KMS-11 (cell line): ENCODE data around the gene FUOM.

Experiments
- H2AFZ ChIP-seq: fragments of 200-600 bp; sonication (generic); 2 replicates; pipeline ENCODE4 v1.6.1; 2016; ENCODE audit warnings: antibody characterized with exemption, mixed run types, low read depth
- H3K27ac ChIP-seq: fragments of 200-600 bp; sonication (generic); 2 replicates; pipeline ENCODE4 v1.6.1; 2016; ENCODE audit warnings: mild to moderate bottlenecking, mixed run types
- H3K27me3 ChIP-seq: fragments of 200-600 bp; sonication (generic); 2 replicates; pipeline ENCODE4 v1.6.1; 2017; ENCODE audit warnings: mild to moderate bottlenecking, low read depth, mixed run types, moderate library complexity; ENCODE audit not compliant: insufficient read depth
- H3K36me3 ChIP-seq: fragments of 200-600 bp; sonication (generic); 2 replicates; pipeline ENCODE4 v1.6.1; 2017; ENCODE audit warnings: mild to moderate bottlenecking, mixed run types; ENCODE audit not compliant: insufficient read depth
- H3K4me1 ChIP-seq: fragments of 200-600 bp; sonication (generic); 2 replicates; pipeline ENCODE4 v1.6.1; 2016; ENCODE audit warnings: mild to moderate bottlenecking, low read depth, mixed run types; ENCODE audit not compliant: poor library complexity, severe bottlenecking
- H3K4me2 ChIP-seq: fragments of 200-600 bp; sonication (generic); 2 replicates; pipeline ENCODE4 v1.7.0; 2016; ENCODE audit warnings: mild to moderate bottlenecking, mixed run types
- H3K4me3 ChIP-seq: fragments of 200-600 bp; sonication (generic); IDR thresholded peaks from 2 replicates; pipeline ENCODE4 v1.6.1; 2017; ENCODE audit warnings: low read depth, low read length, mixed read lengths; ENCODE audit not compliant: insufficient read depth
- H3K79me2 ChIP-seq: fragments of 200-600 bp; sonication (generic); 2 replicates; pipeline ENCODE4 v1.6.1; 2016; ENCODE audit warnings: low read depth, mixed run types; ENCODE audit not compliant: insufficient read depth
- H3K9ac ChIP-seq: fragments of 200-600 bp; sonication (generic); 2 replicates; pipeline ENCODE4 v1.6.1; 2016; ENCODE audit warnings: mild to moderate bottlenecking, mixed run types
- H4K20me1 ChIP-seq: fragments of 200-600 bp; sonication (generic); 2 replicates; pipeline ENCODE4 v1.6.1; 2016; ENCODE audit warnings: mild to moderate bottlenecking, mixed run types; ENCODE audit not compliant: insufficient read depth
- TF ChIP-seq, protein P1 (sequence below): fragments of 200-600 bp; sonication (generic); conservative IDR thresholded peaks from 2 replicates; pipeline ENCODE4 v1.6.1; 2017; ENCODE audit warnings: low read depth, mild to moderate bottlenecking, antibody characterized with exemption, low read length, moderate library complexity, mixed read lengths

The FUOM gene

DNA sequence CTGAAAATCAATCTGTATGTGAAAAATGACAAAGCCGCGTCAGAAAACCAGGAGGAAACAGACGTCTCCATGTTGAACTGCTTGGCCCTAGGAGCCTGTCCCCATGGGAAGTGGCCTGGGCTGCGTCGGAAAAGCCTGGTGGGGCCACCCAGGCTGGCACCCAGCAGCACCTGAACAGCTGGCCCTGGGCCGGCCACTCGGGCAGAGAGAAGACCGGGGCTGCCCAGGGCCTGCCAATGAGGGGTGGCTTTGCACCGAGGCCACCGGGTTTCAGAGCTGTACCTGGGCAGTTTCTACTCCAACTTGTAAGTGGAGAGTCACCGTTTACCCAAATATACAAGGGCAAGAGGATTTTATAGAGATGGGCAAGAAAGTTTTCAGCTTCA is 1.1 kb upstream of the FUOM start:
- H3K9ac ChIP-seq = no peak overlapping the region
- H3K79me2 ChIP-seq = no peaks in the 10 kb centered on the region
- TF ChIP-seq, protein P1, sequence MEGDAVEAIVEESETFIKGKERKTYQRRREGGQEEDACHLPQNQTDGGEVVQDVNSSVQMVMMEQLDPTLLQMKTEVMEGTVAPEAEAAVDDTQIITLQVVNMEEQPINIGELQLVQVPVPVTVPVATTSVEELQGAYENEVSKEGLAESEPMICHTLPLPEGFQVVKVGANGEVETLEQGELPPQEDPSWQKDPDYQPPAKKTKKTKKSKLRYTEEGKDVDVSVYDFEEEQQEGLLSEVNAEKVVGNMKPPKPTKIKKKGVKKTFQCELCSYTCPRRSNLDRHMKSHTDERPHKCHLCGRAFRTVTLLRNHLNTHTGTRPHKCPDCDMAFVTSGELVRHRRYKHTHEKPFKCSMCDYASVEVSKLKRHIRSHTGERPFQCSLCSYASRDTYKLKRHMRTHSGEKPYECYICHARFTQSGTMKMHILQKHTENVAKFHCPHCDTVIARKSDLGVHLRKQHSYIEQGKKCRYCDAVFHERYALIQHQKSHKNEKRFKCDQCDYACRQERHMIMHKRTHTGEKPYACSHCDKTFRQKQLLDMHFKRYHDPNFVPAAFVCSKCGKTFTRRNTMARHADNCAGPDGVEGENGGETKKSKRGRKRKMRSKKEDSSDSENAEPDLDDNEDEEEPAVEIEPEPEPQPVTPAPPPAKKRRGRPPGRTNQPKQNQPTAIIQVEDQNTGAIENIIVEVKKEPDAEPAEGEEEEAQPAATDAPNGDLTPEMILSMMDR = no peak
- no peaks in the 10 kb centered on the region for H3K4me1 ChIP-seq
- no peaks in the 10 kb centered on the region for H4K20me1 ChIP-seq
- H3K27me3 ChIP-seq = no peaks in the 10 kb centered on the region
- no peaks in the 10 kb centered on the region for H3K36me3 ChIP-seq
- no peak overlapping the region for H3K4me2 ChIP-seq
- no peak overlapping the region for H3K27ac ChIP-seq
- H3K4me3 ChIP-seq = no peak overlapping the region
- H2AFZ ChIP-seq = no peak overlapping the region

DNA sequence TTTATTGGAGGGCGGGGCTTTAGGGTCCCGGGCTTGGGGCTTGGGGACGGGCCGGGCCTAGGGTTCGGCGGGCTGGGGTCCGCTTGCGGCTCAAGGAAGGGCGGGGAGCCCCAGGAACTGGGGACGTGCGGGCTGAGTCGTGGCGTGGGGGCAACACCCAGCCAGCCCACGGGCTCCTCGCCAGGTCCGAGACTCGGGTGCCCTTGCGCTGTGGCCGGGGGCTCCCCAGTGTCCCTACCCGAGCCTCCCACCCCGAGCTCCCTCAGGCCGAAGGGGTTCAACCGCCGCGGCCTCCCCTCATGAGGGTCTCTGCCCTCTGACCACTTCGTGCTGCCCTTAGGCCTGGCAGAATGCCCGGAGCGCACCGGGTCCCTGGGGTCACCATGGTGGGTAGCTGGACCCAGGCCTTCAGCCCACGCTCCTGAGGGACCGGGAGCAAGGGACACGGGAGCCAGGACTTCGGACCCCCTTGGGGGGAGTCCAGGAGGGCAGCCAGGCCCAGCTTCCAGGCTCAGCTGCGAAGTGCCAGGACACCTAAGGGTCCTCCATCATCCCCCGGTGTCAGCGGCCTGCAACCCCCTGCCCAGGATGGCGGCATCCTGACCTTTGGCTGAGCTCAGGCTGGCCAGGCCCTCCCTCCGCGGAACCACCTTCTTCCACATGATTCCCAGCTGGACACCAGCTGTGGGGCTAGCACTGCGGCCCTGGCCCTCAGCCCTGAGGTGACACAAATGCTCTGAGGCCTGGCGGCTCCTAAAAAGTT is 524 bp upstream of the FUOM start:
- TF ChIP-seq, protein P1 = no peak
- no peak overlapping the region for H2AFZ ChIP-seq
- H3K27ac ChIP-seq = no peak overlapping the region
- H3K36me3 ChIP-seq = no peaks in the 10 kb centered on the region
- no peaks in the 10 kb centered on the region for H3K27me3 ChIP-seq
- H3K79me2 ChIP-seq = no peaks in the 10 kb centered on the region
- H3K4me1 ChIP-seq = no peaks in the 10 kb centered on the region
- H4K20me1 ChIP-seq = no peaks in the 10 kb centered on the region
- no peak overlapping the region for H3K4me2 ChIP-seq
- H3K9ac ChIP-seq = no peak overlapping the region
- H3K4me3 ChIP-seq = no peak overlapping the region

DNA sequence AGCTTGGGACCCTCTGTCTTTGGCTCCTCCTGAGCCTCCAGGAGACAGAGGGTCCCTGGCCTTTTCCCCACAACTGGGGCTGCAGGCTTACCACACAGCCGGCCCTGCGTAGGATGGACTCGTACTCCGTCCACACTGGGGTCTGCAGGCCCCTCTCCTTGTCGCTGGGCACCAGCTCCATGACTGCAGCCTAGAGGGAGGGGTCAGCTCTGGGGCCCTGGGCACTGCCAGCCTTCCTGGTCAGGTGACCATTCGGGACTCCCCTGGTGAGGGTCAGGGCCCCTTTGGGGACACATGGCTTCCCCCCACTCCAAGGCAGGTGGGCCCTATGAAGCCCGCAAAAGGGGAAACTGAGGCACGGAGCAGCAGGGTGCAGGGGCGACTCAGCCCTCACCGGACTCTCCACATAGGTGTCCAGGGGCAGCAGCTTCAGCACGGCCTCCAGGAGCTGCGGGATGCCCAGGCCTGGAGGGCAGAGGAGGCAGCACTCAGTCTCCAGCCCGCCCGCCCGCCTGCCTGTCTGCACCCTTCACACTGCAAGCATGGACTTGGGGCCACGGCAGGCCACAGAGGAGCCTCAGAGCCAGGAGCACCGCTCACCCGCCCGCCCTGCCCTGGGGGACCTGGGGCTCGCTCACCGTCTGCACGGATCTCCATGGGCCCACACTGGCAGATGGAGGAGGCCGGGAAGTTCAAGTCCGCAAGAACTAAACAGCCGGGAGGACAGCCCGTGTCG is 1.1 kb downstream of the FUOM start:
- no peaks in the 10 kb centered on the region for H3K79me2 ChIP-seq
- H2AFZ ChIP-seq = peak overlapping the region; percentile 81
- H3K4me3 ChIP-seq = no peak overlapping the region
- peak overlapping the region; percentile 76 for H3K4me2 ChIP-seq
- no peaks in the 10 kb centered on the region for H3K27me3 ChIP-seq
- no peaks in the 10 kb centered on the region for H4K20me1 ChIP-seq
- no peaks in the 10 kb centered on the region for H3K4me1 ChIP-seq
- H3K9ac ChIP-seq = peak overlapping the region; percentile 77
- no peaks in the 10 kb centered on the region for H3K36me3 ChIP-seq
- H3K27ac ChIP-seq = no peak overlapping the region
- TF ChIP-seq, protein P1 = no peak

DNA sequence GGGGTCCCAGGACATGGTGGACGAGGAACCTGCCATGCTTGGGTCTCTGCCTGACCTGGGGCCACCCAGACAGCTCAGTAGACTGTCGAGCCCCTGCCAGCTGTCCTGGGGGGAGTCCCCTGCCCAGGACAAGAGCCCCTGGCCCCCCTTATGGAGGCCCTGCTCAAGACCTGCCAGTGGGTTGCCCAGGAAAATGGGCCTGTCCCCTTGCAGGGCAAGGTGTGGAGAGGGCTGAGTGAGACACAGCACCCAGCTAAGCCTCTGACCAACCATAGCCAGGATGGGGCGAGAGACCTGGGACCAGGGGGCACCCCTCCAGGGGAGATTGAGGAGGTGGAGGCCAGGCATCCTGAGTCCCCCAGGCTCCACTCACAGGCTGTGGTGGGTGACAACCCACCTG is 1.8 kb downstream of the FUOM start:
- Histone ChIP-seq H3K79me2 (no peaks in the 10 kb centered on the region), H3K4me2 (no peak overlapping the region), H3K36me3 (no peaks in the 10 kb centered on the region), H3K4me3 (no peak overlapping the region), H4K20me1 (no peaks in the 10 kb centered on the region), H3K4me1 (no peaks in the 10 kb centered on the region), H3K27me3 (no peaks in the 10 kb centered on the region), H2AFZ (no peak overlapping the region), H3K27ac (no peak overlapping the region), H3K9ac (no peak overlapping the region)
- TF ChIP-seq, protein P1 = no peak
